HG02610 (cell line): ENCODE data around the gene RAD51B.

Experiments used
- ATAC-seq: cut with Tn5 transposase; IDR thresholded peaks from one replicate; pipeline ENCODE4 v1.9.1; 2021; ENCODE audit warnings: mild to moderate bottlenecking, moderate library complexity; ENCODE audit not compliant: unreplicated experiment

Gene RAD51B

GRCh38 chr14:68228656-68229055, 409.1 kb downstream of the RAD51B start:
- no peak for ATAC-seq

GRCh38 chr14:68229423-68230100, 410.0 kb downstream of the RAD51B start:
- ATAC-seq, result no peak

GRCh38 chr14:68230202-68230949, 410.8 kb downstream of the RAD51B start:
- no peak for ATAC-seq

GRCh38 chr14:68230950-68231717, 411.6 kb downstream of the RAD51B start:
- no peak for ATAC-seq

GRCh38 chr14:68231898-68232297, 412.3 kb downstream of the RAD51B start:
- no peak for ATAC-seq

GRCh38 chr14:68232300-68233055, 412.9 kb downstream of the RAD51B start:
- ATAC-seq, result peak; percentile 90

GRCh38 chr14:68233101-68233784, 413.7 kb downstream of the RAD51B start:
- ATAC-seq, result peak; percentile 5

GRCh38 chr14:68234101-68234905, 414.7 kb downstream of the RAD51B start:
- ATAC-seq, result no peak

GRCh38 chr14:68235011-68235410, 415.4 kb downstream of the RAD51B start:
- ATAC-seq, result no peak

- ATAC-seq, result no peak
Observed at GRCh38 chr14:68236582-68237458, 417.2 kb downstream of the RAD51B start.

- ATAC-seq, result no peak
Observed at GRCh38 chr14:68238551-68238950, 419.0 kb downstream of the RAD51B start.

- no peak for ATAC-seq
Observed at GRCh38 chr14:68238976-68239375, 419.4 kb downstream of the RAD51B start.

- no peak for ATAC-seq
Observed at GRCh38 chr14:68239988-68240771, 420.6 kb downstream of the RAD51B start.

GRCh38 chr14:68241862-68242487, 422.4 kb downstream of the RAD51B start:
- no peak for ATAC-seq

GRCh38 chr14:68243450-68244010, 424.0 kb downstream of the RAD51B start:
- no peak for ATAC-seq

GRCh38 chr14:68244262-68244980, 424.8 kb downstream of the RAD51B start:
- no peak for ATAC-seq
